Upper lobe of right lung (tissue), 1 donor: ENCODE results near the gene ASTN2. TPM values are rescaled to one million over a fixed set of nuclear protein-coding genes. Genes with fewer than 3 reads are reported as not detected.
A peak's percentile ranks its signal among the peaks of the same experiment; 100 is the strongest.

Experiments used
- ATAC-seq: fragments of 200-7000 bp; cut with Tn5 transposase; one replicate; pipeline ENCODE4 v1.9.1; 2020; ENCODE audit warnings: mild to moderate bottlenecking, moderate library complexity
- DNase-seq: peaks from one replicate; pipeline ENCODE4 v3.0.0-alpha.2; 2020
- H3K27ac ChIP-seq: fragments of 200-600 bp; one replicate; pipeline ENCODE4 v1.8.0; 2022
- H3K27me3 ChIP-seq: fragments of 200-600 bp; one replicate; pipeline ENCODE4 v1.8.0; 2022; ENCODE audit warnings: mild to moderate bottlenecking
- H3K36me3 ChIP-seq: fragments of 200-600 bp; one replicate; pipeline ENCODE4 v1.8.0; 2022
- H3K4me1 ChIP-seq: fragments of 200-600 bp; one replicate; pipeline ENCODE4 v1.8.0; 2022
- H3K4me3 ChIP-seq: fragments of 200-600 bp; one replicate; pipeline ENCODE4 v1.8.0; 2022; ENCODE audit warnings: mild to moderate bottlenecking
- H3K9me3 ChIP-seq: fragments of 200-600 bp; one replicate; pipeline ENCODE4 v1.8.0; 2022
- intact Hi-C: fragments of 100-400 bp; cut with DNase I; formaldehyde crosslinking; loops from one replicate; pipeline ENCODE4 v1.11.0; 2022
- total RNA-seq: library from RNA; stranded (reverse); fragmentation: NEBNext Ultra II Directional; extraction: Animal tissue kit (Norgen Biotek cat#: 25700); gene quantifications from one replicate; pipeline ENCODE4 v1.2.1, GENCODE V29; 2021
- TF ChIP-seq, protein P1 (sequence below): fragments of 200-600 bp; IDR thresholded peaks from one replicate; pipeline ENCODE4 v1.8.0; 2022; ENCODE audit warnings: antibody characterized with exemption
- donor health status: DM: no; HTN: yes; CAD: no; lungs with severe emphysema.

The ASTN2 gene
- total RNA-seq, 1 donor from 2014 or later = 3.8 TPM

DNA sequence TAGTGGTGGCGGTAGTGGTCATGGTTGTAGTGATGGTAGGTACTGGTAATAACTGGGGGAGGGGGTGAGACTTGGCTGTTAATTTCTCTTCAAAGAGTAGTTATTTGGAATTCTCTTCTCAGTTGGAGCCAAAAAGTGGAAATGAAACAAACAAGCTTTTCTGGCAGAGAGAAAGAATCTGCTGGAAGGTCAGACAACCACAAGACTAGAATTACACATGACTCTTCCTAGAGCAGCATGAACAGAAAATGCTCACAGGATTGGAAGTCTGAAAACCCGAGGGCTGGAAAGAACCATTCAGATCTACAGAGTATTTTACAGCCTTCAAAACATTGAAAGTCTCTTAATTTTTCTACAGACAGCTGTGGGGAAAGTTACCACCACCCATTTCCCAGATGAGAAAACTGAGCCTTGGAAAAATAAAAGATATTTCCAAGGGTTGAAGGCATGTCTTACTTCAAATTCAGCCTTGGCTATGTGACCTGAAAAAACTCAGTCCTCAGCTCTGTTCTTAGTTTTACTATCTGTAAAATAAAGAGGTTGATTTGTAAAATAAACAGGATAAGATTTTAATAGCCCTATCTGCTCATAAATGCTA, 770.7 kb downstream of the ASTN2 start:
- peaks cover 6% of the 10 kb centered on the region for H3K4me1 ChIP-seq
- H3K4me3 ChIP-seq = no peak overlapping the region
- no peaks in the 10 kb centered on the region for H3K27me3 ChIP-seq
- no peak overlapping the region for H3K27ac ChIP-seq
- DNase-seq = no peak
- intact Hi-C loops = no loop called here
- no peak for ATAC-seq
- no peaks in the 10 kb centered on the region for H3K36me3 ChIP-seq
- TF ChIP-seq, protein P1, sequence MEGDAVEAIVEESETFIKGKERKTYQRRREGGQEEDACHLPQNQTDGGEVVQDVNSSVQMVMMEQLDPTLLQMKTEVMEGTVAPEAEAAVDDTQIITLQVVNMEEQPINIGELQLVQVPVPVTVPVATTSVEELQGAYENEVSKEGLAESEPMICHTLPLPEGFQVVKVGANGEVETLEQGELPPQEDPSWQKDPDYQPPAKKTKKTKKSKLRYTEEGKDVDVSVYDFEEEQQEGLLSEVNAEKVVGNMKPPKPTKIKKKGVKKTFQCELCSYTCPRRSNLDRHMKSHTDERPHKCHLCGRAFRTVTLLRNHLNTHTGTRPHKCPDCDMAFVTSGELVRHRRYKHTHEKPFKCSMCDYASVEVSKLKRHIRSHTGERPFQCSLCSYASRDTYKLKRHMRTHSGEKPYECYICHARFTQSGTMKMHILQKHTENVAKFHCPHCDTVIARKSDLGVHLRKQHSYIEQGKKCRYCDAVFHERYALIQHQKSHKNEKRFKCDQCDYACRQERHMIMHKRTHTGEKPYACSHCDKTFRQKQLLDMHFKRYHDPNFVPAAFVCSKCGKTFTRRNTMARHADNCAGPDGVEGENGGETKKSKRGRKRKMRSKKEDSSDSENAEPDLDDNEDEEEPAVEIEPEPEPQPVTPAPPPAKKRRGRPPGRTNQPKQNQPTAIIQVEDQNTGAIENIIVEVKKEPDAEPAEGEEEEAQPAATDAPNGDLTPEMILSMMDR = no peak
- no peaks in the 10 kb centered on the region for H3K9me3 ChIP-seq

DNA sequence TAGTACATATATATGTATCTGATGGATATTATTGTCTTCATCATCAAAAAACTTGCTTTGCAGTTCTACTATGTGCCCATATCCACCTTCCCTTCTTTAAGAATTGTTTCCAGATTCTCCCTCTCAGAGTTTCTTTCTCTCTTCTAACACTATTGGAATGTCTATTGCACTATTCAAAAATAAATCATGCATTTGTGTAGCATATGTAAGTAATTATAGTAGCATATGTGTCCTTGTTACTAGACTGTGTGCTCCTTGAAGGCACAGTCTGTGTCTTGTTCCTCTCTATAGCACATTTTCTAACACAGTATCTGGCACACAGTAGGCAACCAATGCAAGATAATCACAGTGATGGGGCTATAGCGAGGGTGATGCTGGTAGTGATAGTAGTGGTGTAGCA, 771.2 kb downstream of the ASTN2 start:
- no peaks in the 10 kb centered on the region for H3K27me3 ChIP-seq
- H3K27ac ChIP-seq = no peak overlapping the region
- TF ChIP-seq, protein P1 = no peak
- DNase-seq (no peak), ATAC-seq (no peak)
- H3K9me3 ChIP-seq = no peaks in the 10 kb centered on the region
- peaks cover 6% of the 10 kb centered on the region for H3K4me1 ChIP-seq
- intact Hi-C loops = no loop called here
- H3K4me3 ChIP-seq = no peak overlapping the region
- no peaks in the 10 kb centered on the region for H3K36me3 ChIP-seq

DNA sequence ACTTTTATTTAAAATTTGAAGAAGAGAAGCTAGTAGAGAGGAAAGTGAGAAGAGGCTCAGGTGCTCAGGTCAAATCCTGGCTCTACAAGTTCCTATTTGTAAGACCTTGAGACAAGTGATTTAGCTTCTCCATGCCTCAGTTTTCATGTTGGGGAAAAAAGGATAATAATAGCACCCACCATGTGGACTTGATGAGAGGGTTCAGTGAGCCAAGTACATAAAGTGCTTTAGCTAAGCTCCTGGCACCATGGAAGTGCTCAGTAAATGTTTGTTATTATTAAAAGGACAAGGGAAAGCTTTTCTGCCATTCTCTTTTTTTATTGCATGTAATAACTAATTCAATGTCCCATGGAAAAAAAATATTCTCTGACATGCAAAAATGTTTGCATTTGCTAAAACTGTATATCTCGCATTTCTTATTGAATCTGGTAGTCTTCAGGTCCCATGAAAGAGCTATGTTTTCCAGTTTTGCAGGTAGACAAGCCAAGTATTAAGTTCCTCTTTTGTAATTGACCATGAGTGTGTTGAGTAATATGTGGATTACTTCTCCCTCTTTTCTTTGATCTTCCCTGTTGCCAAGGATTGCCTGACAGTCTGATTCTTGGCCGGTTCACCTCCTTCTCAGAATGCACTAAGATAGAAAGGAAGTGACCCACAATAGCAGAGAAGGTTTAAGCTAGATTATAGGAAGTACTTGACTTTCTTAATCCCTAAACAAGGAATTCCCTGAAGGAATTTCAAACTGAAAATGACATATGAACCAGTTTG, 773.4 kb downstream of the ASTN2 start:
- Histone ChIP-seq H3K27ac (no peak overlapping the region), H3K9me3 (no peaks in the 10 kb centered on the region), H3K4me1 (peaks cover 6% of the 10 kb centered on the region), H3K27me3 (no peaks in the 10 kb centered on the region), H3K36me3 (no peaks in the 10 kb centered on the region), H3K4me3 (no peak overlapping the region)
- intact Hi-C loops = no loop called here
- ATAC-seq (peak; percentile 52), DNase-seq (no peak)
- TF ChIP-seq, protein P1 = no peak

DNA sequence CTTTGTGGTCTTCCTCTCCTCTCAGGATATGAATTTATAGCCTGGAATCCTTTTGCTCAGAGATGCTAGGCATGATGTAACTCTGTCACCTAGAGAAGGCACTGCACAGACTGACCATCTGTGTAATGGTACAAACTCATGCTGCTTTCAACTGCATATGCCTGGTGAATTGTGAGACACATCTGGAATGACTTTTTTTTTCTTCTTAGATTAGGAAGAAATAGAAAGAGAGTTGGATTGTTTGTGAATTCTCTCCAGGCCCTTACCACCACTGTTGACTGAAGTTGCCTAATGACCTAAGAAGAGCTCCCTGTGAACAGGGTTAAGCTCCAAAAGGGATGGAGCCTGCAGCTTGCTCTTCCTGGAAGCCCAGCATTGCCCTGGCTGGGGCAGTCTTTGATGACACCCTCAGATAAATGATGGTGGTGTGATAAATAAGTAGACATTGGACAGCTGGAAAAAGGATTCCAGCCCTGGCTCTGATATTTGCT, 775.6 kb downstream of the ASTN2 start:
- DNase-seq = no peak
- intact Hi-C loops = no loop called here
- no peak for ATAC-seq
- Histone ChIP-seq H3K4me1 (peaks cover 6% of the 10 kb centered on the region), H3K36me3 (no peaks in the 10 kb centered on the region), H3K27me3 (no peaks in the 10 kb centered on the region), H3K4me3 (no peak overlapping the region), H3K9me3 (no peaks in the 10 kb centered on the region), H3K27ac (no peak overlapping the region)
- TF ChIP-seq, protein P1 = no peak

DNA sequence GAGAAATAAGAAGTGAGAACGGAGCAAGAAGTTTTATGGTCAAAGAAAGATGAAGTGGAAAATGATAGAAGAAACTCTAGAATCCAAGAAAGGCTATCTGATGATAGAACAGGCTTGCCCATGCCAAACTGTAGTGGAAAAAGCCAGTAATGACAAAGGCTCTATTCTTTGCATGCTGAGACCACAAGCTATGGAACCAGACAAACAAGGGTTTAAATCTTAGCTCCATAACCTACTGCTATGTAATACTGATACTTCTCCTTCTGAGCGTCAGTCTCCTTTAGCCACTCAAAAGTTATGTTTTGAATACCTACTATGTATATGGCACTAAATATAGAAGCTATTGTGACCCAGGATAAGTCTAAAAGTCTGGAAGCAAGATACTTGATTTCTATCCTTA, 778.9 kb downstream of the ASTN2 start:
- peaks cover 6% of the 10 kb centered on the region for H3K4me1 ChIP-seq
- H3K36me3 ChIP-seq = no peaks in the 10 kb centered on the region
- TF ChIP-seq, protein P1 = no peak
- no peak overlapping the region for H3K4me3 ChIP-seq
- intact Hi-C loops = no loop called here
- H3K9me3 ChIP-seq = no peaks in the 10 kb centered on the region
- no peaks in the 10 kb centered on the region for H3K27me3 ChIP-seq
- H3K27ac ChIP-seq = no peak overlapping the region
- DNase-seq = no peak
- ATAC-seq = no peak
